BJ (cell line): ENCODE data around the gene SGTA. TPM values are rescaled to one million over a fixed set of nuclear protein-coding genes. Genes with fewer than 3 reads are reported as not detected.

Experiments
- CTCF ChIA-PET: fragments of 350-600 bp; formaldehyde crosslinking; extraction: SDS; loops from one replicate; lab custom pipeline; 2021; ENCODE audit warnings: antibody characterized with exemption, inconsistent platforms; lab: Yijun Ruan, JAX
- POLR2A ChIA-PET: fragments of 300-600 bp; sonication (Branson Sonifier 250); formaldehyde crosslinking; extraction: SDS; loops from one replicate; lab custom pipeline; 2021; ENCODE audit warnings: antibody characterized with exemption; lab: Charles Lee
- DNase-seq: peaks from one replicate; pipeline ENCODE4 v3.0.0-alpha.2; 2011; ENCODE audit warnings: low read depth
- H3K27me3 ChIP-seq: 2 replicates; pipeline ENCODE4 v1.6.0; 2011; ENCODE audit warnings: low read length; ENCODE audit not compliant: control insufficient read depth, insufficient read depth
- H3K36me3 ChIP-seq: 2 replicates; pipeline ENCODE4 v1.5.1; 2011; ENCODE audit warnings: low read length; ENCODE audit not compliant: control insufficient read depth, insufficient read depth
- H3K4me3 ChIP-seq: 2 replicates; pipeline ENCODE4 v1.5.1; 2011; ENCODE audit warnings: low read depth, mild to moderate bottlenecking, control low read depth, low read length
- polyA plus RNA-seq: library from polyadenylated mRNA; depleted of rRNA; stranded (reverse); fragments of >200 nt; gene quantifications from 2 replicates; pipeline ENCODE4 v1.2.3, GENCODE V29; 2011
- TF ChIP-seq, protein P1 (sequence below): IDR thresholded peaks from 2 replicates; pipeline ENCODE4 v1.5.1; 2011; ENCODE audit warnings: low read depth, mild to moderate bottlenecking, control low read depth, inconsistent platforms, low read length, moderate library complexity; ENCODE audit not compliant: insufficient read depth

Gene SGTA
- polyA plus RNA-seq, 1 experiment, result 88.2 TPM

GRCh38 chr19:2787115-2787514 lies 4.0 kb upstream of the SGTA start:
- ChIA-PET CTCF (interaction anchor here (1.4 kb wide), 1 partner anchor 33 kb away, joined by 4 read pairs; the partner anchor contains the start of gene ZNF554), POLR2A (no interaction called here)
- H3K4me3 ChIP-seq, result no peak overlapping the region

DNA sequence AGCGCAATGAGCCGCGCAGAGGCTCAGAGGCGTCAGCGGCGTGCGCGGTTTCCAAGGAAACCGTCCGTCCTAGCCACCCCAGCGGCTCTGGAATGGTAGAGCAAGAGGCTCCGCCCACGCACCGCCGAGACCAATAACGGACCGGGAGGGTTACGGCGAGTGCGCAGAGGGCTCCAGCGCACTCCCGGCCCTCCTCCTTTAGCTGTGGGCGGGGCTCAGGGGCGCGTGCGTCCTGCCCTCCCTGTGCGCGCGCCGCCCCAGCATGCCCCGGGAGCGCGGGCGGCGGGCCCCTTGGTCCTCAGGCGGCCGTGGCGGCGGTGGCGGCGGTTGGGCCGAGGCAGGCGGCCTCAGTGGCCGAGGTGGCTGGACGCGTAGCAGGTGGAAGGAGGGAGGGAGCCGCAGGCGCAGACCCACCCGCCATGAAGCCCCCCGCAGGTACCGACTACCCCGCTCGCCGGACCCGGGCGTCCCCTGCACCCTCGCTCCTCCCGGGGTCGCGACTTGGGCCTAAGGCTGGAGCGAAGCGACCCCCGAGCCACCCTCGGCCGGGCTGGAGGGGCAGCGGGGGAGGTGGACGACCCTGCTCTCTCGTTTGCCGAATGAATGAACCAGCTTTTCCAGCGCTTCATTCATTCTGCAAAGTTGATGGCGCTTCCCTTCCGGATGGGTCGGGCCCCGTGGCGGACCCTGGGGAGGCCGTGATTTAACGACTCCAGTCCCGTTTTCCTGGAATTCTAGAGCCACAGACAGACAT lies 2.3 kb upstream of the SGTA start, which contains the start of gene THOP1:
TSS of gene THOP1 (plus strand) at position 260 of the 754 bp plus-strand sequence. CDS start at position 420, 160 bp downstream.
- ChIA-PET POLR2A (interaction anchor here (0.5 to 0.6 kb wide), 2 partner anchors 8 to 36 kb away, joined by 3 read pairs; no protein-coding TSS in a partner anchor), CTCF (interaction anchor here (0.6 to 1.5 kb wide), 2 partner anchors 18 to 149 kb away, joined by 4 to 5 read pairs; no protein-coding TSS in a partner anchor)
- TF ChIP-seq, protein P1, sequence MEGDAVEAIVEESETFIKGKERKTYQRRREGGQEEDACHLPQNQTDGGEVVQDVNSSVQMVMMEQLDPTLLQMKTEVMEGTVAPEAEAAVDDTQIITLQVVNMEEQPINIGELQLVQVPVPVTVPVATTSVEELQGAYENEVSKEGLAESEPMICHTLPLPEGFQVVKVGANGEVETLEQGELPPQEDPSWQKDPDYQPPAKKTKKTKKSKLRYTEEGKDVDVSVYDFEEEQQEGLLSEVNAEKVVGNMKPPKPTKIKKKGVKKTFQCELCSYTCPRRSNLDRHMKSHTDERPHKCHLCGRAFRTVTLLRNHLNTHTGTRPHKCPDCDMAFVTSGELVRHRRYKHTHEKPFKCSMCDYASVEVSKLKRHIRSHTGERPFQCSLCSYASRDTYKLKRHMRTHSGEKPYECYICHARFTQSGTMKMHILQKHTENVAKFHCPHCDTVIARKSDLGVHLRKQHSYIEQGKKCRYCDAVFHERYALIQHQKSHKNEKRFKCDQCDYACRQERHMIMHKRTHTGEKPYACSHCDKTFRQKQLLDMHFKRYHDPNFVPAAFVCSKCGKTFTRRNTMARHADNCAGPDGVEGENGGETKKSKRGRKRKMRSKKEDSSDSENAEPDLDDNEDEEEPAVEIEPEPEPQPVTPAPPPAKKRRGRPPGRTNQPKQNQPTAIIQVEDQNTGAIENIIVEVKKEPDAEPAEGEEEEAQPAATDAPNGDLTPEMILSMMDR, result no peak
- no peaks in the 10 kb centered on the region; the same call in 1 of the 2 replicates for H3K36me3 ChIP-seq
- DNase-seq, result peak; percentile 84
- H3K27me3 ChIP-seq, result no peaks in the 10 kb centered on the region
- peak within 1 kb of the TSS; percentile 97 for H3K4me3 ChIP-seq

More at GRCh38 chr19:2787115-2787514, 4.0 kb upstream of the SGTA start:
- peaks cover 6% of the 10 kb centered on the region; the same call in 1 of the 2 replicates for H3K36me3 ChIP-seq
- TF ChIP-seq, protein P1, result no peak
- no peaks in the 10 kb centered on the region for H3K27me3 ChIP-seq
- no peak for DNase-seq

GRCh38 chr19:2783781-2784145 lies 690 bp upstream of the SGTA start:
- ChIA-PET POLR2A (interaction anchor here (0.9 kb wide), 1 partner anchor 320 kb away, joined by 4 read pairs; no protein-coding TSS in a partner anchor), CTCF (interaction anchor here (1.1 to 1.2 kb wide), 2 partner anchors 34 to 40 kb away, joined by 3 read pairs; no protein-coding TSS in a partner anchor)
- no peak for DNase-seq
- TF ChIP-seq, protein P1, result no peak
- Histone ChIP-seq H3K4me3 (peak overlapping the region; percentile 13; the same call in 1 of the 2 replicates), H3K36me3 (0 out of 2 replicates have a peak, but pooled peaks cover 1% of the 10 kb centered on the region), H3K27me3 (no peaks in the 10 kb centered on the region)

DNA sequence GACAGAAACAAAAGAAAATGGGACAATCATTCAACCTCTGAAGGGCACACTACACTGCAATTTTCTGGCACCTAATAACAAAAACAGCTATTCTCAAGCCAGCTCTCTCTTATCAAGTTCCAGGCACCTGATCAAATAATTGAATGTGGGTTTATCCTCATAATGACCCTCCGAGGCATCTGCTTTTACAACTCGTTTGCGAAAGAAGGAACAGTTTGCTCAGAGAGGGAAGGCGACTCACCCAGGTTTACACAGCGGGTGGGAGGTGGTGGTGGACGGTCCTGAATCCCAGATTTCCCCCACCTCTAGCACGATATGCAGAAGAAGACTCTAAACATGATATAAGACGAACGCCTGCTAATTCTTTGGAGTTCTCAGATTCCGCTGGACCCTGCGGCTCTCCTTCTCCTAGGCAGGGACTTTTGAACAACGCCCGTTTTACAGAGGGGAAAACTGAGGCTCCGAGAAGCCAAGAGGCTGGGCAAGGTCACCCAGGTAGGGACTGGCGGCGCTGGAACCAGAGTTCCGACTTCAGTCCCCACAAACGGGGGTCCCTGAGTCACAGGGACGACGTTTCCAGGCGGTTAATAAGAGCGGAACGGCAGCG lies 641 bp downstream of the SGTA start:
- Histone ChIP-seq H3K27me3 (no peaks in the 10 kb centered on the region), H3K4me3 (peak overlapping the region; percentile 94), H3K36me3 (0 out of 2 replicates have a peak, but pooled peaks cover 1% of the 10 kb centered on the region)
- TF ChIP-seq, protein P1, result no peak
- CTCF ChIA-PET, result interaction anchor here (1.1 to 1.2 kb wide), 2 partner anchors 33 to 39 kb away, joined by 3 read pairs; no protein-coding TSS in a partner anchor
- POLR2A ChIA-PET, result no interaction called here
- DNase-seq, result no peak
